ENCODE data around the gene MARVELD2. TPM values are rescaled to one million over a fixed set of nuclear protein-coding genes. Genes with fewer than 3 reads are reported as not detected.
A peak's percentile ranks its signal among the peaks of the same experiment; 100 is the strongest.

The MARVELD2 gene
- polyA plus RNA-seq, 1 donor, result 30.5 TPM

GRCh38 chr5:69492391-69492922 lies 77.5 kb downstream of the MARVELD2 start, which contains the start of gene OCLN:
TSS of gene OCLN (plus strand) at chr5:69492790. CDS start at chr5:69504245, 11,455 bp downstream.
- peak; percentile 79 for DNase-seq

GRCh38 chr5:69492923-69493395 lies 78.0 kb downstream of the MARVELD2 start:
- no peak for DNase-seq

- no peak for DNase-seq
These were observed 78.6 kb downstream of the MARVELD2 start for GRCh38 chr5:69493396-69494133.

Other genes with a start within 250 kb of the MARVELD2 start
- gene CCNB1, start 248.0 kb upstream of the MARVELD2 start, polyA plus RNA-seq (ENCODE audit: insufficient read length), result 136 TPM
- gene CENPH, start 225.5 kb upstream of the MARVELD2 start, polyA plus RNA-seq (ENCODE audit: insufficient read length), result 29.5 TPM
- gene CDK7, start 180.2 kb upstream of the MARVELD2 start, polyA plus RNA-seq (ENCODE audit: insufficient read length), result 37.7 TPM
- gene CCDC125, start 82.3 kb upstream of the MARVELD2 start, polyA plus RNA-seq (ENCODE audit: insufficient read length), result 17.5 TPM
- gene AK6, start 45.6 kb upstream of the MARVELD2 start, polyA plus RNA-seq (ENCODE audit: insufficient read length), result 84.9 TPM
- gene TAF9, start 45.6 kb upstream of the MARVELD2 start, polyA plus RNA-seq (ENCODE audit: insufficient read length), result 61.6 TPM
- gene RAD17, start 45.3 kb upstream of the MARVELD2 start, polyA plus RNA-seq (ENCODE audit: insufficient read length), result 48.0 TPM
- gene OCLN, start 77.7 kb downstream of the MARVELD2 start, polyA plus RNA-seq (ENCODE audit: insufficient read length), result 49.7 TPM
- gene GTF2H2C, start 145.1 kb downstream of the MARVELD2 start, polyA plus RNA-seq (ENCODE audit: insufficient read length), result 66.8 TPM